ENCODE measurements around the gene FEN1. TPM values are rescaled to one million over a fixed set of nuclear protein-coding genes. Genes with fewer than 3 reads are reported as not detected.

FEN1 gene, protein sequence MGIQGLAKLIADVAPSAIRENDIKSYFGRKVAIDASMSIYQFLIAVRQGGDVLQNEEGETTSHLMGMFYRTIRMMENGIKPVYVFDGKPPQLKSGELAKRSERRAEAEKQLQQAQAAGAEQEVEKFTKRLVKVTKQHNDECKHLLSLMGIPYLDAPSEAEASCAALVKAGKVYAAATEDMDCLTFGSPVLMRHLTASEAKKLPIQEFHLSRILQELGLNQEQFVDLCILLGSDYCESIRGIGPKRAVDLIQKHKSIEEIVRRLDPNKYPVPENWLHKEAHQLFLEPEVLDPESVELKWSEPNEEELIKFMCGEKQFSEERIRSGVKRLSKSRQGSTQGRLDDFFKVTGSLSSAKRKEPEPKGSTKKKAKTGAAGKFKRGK
- total RNA-seq (2022) = 19.9 and 21.5 TPM in 2 replicates
- Bru-seq, nascent RNA = percentile 87 among the genes with signal in this experiment
- percentile 96 among the genes with signal in this experiment for BruChase-seq, experiment 1, labeled RNA remaining after a 6-hour chase
- percentile 98 among the genes with signal in this experiment for BruChase-seq, experiment 2, labeled RNA remaining after a 2-hour chase
- long read RNA-seq, transcript FEN1-201 (2 exons, 2,296 nt) = major isoform, 73 of 79 reads
- long read RNA-seq, partial matches to known transcripts = 0 of 79 reads
- long read RNA-seq, other reads (novel, unspliced or antisense) = 5 of 79 reads

DNA sequence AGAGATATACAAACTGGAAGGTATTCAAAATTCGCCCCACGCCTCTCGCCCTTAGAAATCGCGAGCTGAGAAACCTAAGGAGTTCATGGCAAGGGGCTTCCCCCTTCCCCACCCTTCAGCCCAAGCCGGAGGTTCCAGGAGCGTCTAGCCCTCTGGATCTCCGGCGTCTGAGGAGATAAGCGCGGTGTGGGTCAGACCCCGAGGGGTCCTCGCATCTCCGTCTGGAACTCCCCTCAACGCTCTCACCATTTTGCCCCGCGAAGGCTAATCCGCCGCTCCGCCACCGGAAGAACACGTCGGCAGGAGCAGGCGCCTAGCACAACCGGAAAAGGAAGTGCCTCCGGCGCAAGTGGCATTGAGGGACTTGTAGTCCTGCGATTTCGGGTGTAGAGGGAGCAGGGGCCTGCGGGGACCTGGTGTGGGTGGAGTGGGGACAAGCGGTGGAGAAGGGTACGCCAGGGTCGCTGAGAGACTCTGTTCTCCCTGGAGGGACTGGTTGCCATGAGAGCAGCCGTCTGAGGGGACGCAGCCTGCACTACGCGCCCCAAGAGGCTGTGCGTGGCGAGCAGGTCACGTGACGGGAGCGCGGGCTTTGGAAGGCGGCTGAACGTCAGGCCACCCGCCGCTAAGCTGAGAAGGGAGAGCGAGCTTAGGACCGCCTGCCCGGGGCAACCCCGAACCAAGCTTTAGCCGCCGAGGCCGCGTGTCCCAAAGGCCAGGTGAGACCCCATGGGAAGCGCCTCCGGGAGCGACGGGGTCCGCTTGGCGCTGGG lies at the start of gene FEN1, which contains the start of gene TMEM258:
Gene FEN1 (plus strand): TSS at position 602 of the 773 bp plus-strand sequence. CDS start 2,451 bp downstream, outside the sequence.
Gene TMEM258 (minus strand): TSS at position 290 of the 773 bp plus-strand sequence. CDS start 41 bp downstream, at position 249.
- peak within 1 kb of the TSS; percentile 81 for H3K4me3 Mint-ChIP-seq (ENCODE audit: unreplicated experiment)
- no peaks in the 10 kb centered on the region for H3K27me3 Mint-ChIP-seq (ENCODE audit: insufficient read depth, unreplicated experiment)
- intact Hi-C loops (cut with micrococcal nuclease) = loop anchor here (1.0 kb wide), 1 partner anchor 99 kb away; the partner anchor contains the start of gene FADS3
- POLR2A ChIA-PET = interaction anchor here (0.7 to 4.0 kb wide), 16 partner anchors 8 to 362 kb away, joined by 3 to 26 read pairs (median 4); partner anchors contain the start of genes BEST1, CPSF7, FADS1 and FTH1
- peaks cover 36% of the 10 kb centered on the region for H3K36me3 Mint-ChIP-seq (ENCODE audit: insufficient read depth, unreplicated experiment)
- no TSS peak for BruUV-seq (replicated peaks)
- peak within 1 kb of the TSS; percentile 98 for H3K27ac Mint-ChIP-seq (ENCODE audit: low read depth, unreplicated experiment)
- peaks cover 11% of the 10 kb centered on the region for H3K4me1 Mint-ChIP-seq (ENCODE audit: insufficient read depth, unreplicated experiment)
- TF ChIP-seq, protein P1, sequence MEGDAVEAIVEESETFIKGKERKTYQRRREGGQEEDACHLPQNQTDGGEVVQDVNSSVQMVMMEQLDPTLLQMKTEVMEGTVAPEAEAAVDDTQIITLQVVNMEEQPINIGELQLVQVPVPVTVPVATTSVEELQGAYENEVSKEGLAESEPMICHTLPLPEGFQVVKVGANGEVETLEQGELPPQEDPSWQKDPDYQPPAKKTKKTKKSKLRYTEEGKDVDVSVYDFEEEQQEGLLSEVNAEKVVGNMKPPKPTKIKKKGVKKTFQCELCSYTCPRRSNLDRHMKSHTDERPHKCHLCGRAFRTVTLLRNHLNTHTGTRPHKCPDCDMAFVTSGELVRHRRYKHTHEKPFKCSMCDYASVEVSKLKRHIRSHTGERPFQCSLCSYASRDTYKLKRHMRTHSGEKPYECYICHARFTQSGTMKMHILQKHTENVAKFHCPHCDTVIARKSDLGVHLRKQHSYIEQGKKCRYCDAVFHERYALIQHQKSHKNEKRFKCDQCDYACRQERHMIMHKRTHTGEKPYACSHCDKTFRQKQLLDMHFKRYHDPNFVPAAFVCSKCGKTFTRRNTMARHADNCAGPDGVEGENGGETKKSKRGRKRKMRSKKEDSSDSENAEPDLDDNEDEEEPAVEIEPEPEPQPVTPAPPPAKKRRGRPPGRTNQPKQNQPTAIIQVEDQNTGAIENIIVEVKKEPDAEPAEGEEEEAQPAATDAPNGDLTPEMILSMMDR (IDR thresholded peaks at IDR 0.05; ENCODE audit: unreplicated experiment) = no peak
- CTCF ChIA-PET = interaction anchor here (0.5 to 12.8 kb wide), 9 partner anchors 26 to 875 kb away, joined by 3 to 148 read pairs (median 6); no protein-coding TSS in a partner anchor
- H3K9me3 Mint-ChIP-seq (ENCODE audit: unreplicated experiment) = no peaks in the 10 kb centered on the region
- peak; percentile 95 for DNase-seq (ENCODE audit: unreplicated experiment)

DNA sequence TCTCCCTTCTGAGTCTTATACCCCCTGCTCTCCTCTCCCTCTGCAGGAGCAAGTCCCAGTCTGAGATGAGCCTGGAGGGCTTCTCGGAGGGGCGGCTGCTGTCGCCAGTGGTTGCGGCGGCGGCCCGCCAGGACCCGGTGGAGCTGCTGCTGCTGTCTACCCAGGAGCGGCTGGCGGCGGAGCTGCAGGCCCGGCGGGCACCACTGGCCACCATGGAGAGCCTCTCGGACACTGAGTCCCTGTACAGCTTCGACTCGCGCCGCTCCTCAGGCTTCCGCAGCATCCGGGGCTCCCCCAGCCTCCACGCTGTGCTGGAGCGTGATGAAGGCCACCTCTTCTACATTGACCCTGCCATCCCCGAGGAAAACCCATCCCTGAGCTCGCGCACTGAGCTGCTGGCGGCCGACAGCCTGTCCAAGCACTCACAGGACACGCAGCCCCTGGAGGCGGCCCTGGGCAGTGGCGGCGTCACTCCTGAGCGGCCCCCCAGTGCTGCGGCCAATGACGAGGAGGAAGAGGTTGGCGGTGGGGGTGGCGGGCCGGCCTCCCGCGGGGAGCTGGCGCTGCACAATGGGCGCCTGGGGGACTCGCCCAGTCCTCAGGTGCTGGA lies 49.1 kb upstream of the FEN1 start:
- no peak for DNase-seq (ENCODE audit: unreplicated experiment)
- Mint-ChIP-seq H3K27me3 (ENCODE audit: insufficient read depth, unreplicated experiment) (no peaks in the 10 kb centered on the region), H3K27ac (ENCODE audit: low read depth, unreplicated experiment) (no peak overlapping the region), H3K9me3 (ENCODE audit: unreplicated experiment) (no peaks in the 10 kb centered on the region), H3K36me3 (ENCODE audit: insufficient read depth, unreplicated experiment) (no peaks in the 10 kb centered on the region), H3K4me1 (ENCODE audit: insufficient read depth, unreplicated experiment) (no peaks in the 10 kb centered on the region), H3K4me3 (ENCODE audit: unreplicated experiment) (no peak overlapping the region)
- ChIA-PET CTCF (interaction anchor here (0.6 to 3.5 kb wide), 8 partner anchors 8 to 364 kb away, joined by 3 to 10 read pairs (median 4); no protein-coding TSS in a partner anchor), POLR2A (no interaction called here)
- intact Hi-C loops (cut with micrococcal nuclease) = no loop called here
- TF ChIP-seq, protein P1 (IDR thresholded peaks at IDR 0.05; ENCODE audit: unreplicated experiment) = no peak
- BruUV-seq (replicated peaks) = no TSS peak

DNA sequence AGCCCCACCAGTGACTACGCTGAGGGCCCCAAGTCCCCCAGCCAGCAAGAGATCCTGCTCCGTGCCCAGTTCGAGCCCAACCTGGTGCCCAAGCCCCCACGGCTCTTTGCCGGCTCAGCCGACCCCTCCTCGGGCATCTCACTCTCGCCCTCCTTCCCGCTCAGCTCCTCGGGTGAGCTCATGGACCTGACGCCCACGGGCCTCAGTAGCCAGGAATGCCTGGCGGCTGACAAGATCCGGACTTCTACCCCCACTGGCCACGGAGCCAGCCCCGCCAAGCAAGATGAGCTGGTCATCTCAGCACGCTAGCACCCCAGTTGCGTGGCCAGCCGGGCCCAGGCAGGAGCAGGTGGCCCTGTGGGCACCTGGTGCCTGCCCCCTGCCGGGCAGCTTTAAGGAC lies 48.5 kb upstream of the FEN1 start:
- ChIA-PET POLR2A (no interaction called here), CTCF (interaction anchor here (0.6 to 3.5 kb wide), 7 partner anchors 7 to 106 kb away, joined by 3 to 10 read pairs (median 4); no protein-coding TSS in a partner anchor)
- H3K9me3 Mint-ChIP-seq (ENCODE audit: unreplicated experiment) = no peaks in the 10 kb centered on the region
- intact Hi-C loops (cut with micrococcal nuclease) = no loop called here
- no TSS peak for BruUV-seq (replicated peaks)
- H3K4me1 Mint-ChIP-seq (ENCODE audit: insufficient read depth, unreplicated experiment) = no peaks in the 10 kb centered on the region
- no peak overlapping the region for H3K27ac Mint-ChIP-seq (ENCODE audit: low read depth, unreplicated experiment)
- no peak for DNase-seq (ENCODE audit: unreplicated experiment)
- no peaks in the 10 kb centered on the region for H3K36me3 Mint-ChIP-seq (ENCODE audit: insufficient read depth, unreplicated experiment)
- no peak overlapping the region for H3K4me3 Mint-ChIP-seq (ENCODE audit: unreplicated experiment)
- no peaks in the 10 kb centered on the region for H3K27me3 Mint-ChIP-seq (ENCODE audit: insufficient read depth, unreplicated experiment)
- TF ChIP-seq, protein P1 (IDR thresholded peaks at IDR 0.05; ENCODE audit: unreplicated experiment) = no peak

All from MCF 10A (cell line).